ENCODE measurements around the gene LRRN4.
A peak's percentile ranks its signal among the peaks of the same experiment; 100 is the strongest.
"Not testable (repeated sequence)": the region's sequence is repeated elsewhere in the genome, so short reads cannot be mapped to it uniquely, and the experiment has no call there.

Gene LRRN4

GRCh38 chr20:6058684-6059295, 4.9 kb upstream of the LRRN4 start:
- no peak for DNase-seq

GRCh38 chr20:6057691-6058090, 3.8 kb upstream of the LRRN4 start:
- DNase-seq, result no peak

- no peak for DNase-seq
These were observed 3.3 kb upstream of the LRRN4 start for GRCh38 chr20:6057139-6057538.

- no peak for DNase-seq
These were observed 2.2 kb upstream of the LRRN4 start for GRCh38 chr20:6055981-6056569.

GRCh38 chr20:6055161-6055783, 1.4 kb upstream of the LRRN4 start:
- no peak for DNase-seq

GRCh38 chr20:6054689-6055051, 810 bp upstream of the LRRN4 start:
- not testable (repeated sequence) for DNase-seq

GRCh38 chr20:6053064-6053775, 640 bp downstream of the LRRN4 start:
- no peak for DNase-seq

GRCh38 chr20:6051505-6051904, 2.4 kb downstream of the LRRN4 start:
- peak; percentile 26 for DNase-seq

GRCh38 chr20:6048391-6048790, 5.5 kb downstream of the LRRN4 start:
- no peak for DNase-seq

- no peak for DNase-seq
These were observed 7.4 kb downstream of the LRRN4 start for GRCh38 chr20:6046432-6046831.

- DNase-seq, result no peak
These were observed 8.3 kb downstream of the LRRN4 start for GRCh38 chr20:6045566-6045965.

- DNase-seq, result no peak
These were observed 9.7 kb downstream of the LRRN4 start for GRCh38 chr20:6044115-6044514.

GRCh38 chr20:6041808-6042265, 12.0 kb downstream of the LRRN4 start:
- no peak for DNase-seq

- no peak for DNase-seq
These were observed 12.7 kb downstream of the LRRN4 start for GRCh38 chr20:6040958-6041807.

GRCh38 chr20:6040540-6040939, 13.3 kb downstream of the LRRN4 start:
- DNase-seq, result no peak

GRCh38 chr20:6039766-6040165, 14.1 kb downstream of the LRRN4 start:
- no peak for DNase-seq

GRCh38 chr20:6038256-6038655, 15.6 kb downstream of the LRRN4 start:
- DNase-seq, result no peak

GRCh38 chr20:6037082-6037481, 16.8 kb downstream of the LRRN4 start:
- no peak for DNase-seq

GRCh38 chr20:6036213-6036612, 17.6 kb downstream of the LRRN4 start:
- no peak for DNase-seq

- DNase-seq, result no peak
These were observed 19.5 kb downstream of the LRRN4 start for GRCh38 chr20:6034134-6034969.

- not testable (repeated sequence) for DNase-seq
These were observed 21.0 kb downstream of the LRRN4 start for GRCh38 chr20:6032907-6033306.

Data from eye (tissue), 1 donor.